Kidney (tissue), 14 donors: ENCODE data around the gene BRCA1. TPM values are rescaled to one million over a fixed set of nuclear protein-coding genes. Genes with fewer than 3 reads are reported as not detected.
"Not testable (repeated sequence)": the region's sequence is repeated elsewhere in the genome, so short reads cannot be mapped to it uniquely, and the experiment has no call there.

Experiments
- DNase-seq, 5 donors: peaks; one replicate each; pipeline ENCODE4 v3.0.0-alpha.2; 2013 to 2020
- FAIRE-seq: peaks from 2 replicates; lab custom pipeline; 2012; peaks lifted over from hg19 to GRCh38; lab: Jason Lieb, UNC
- H3K27ac ChIP-seq, 2 donors: one replicate each; pipeline ENCODE4 v1.7.0; 2013; ENCODE audit warnings: low read depth in 2 of 2, low read length in 2 of 2, inconsistent platforms in 1 of 2
- H3K27me3 ChIP-seq: one replicate; pipeline ENCODE4 v1.7.1; 2013; ENCODE audit warnings: low read length, inconsistent platforms; ENCODE audit not compliant: control insufficient read depth, insufficient read depth
- H3K36me3 ChIP-seq, 3 donors: one replicate each; pipeline versions ENCODE4 v1.7.0 to v1.7.1; 2013; ENCODE audit warnings: low read length in 3 of 3, control low read depth in 1 of 3, inconsistent platforms in 1 of 3; ENCODE audit not compliant: insufficient read depth in 3 of 3, control insufficient read depth in 2 of 3
- H3K4me1 ChIP-seq, 3 donors: one replicate each; pipeline versions ENCODE4 v1.7.0 to v1.7.1; 2013; ENCODE audit warnings: low read length in 3 of 3, inconsistent platforms in 1 of 3, low read depth in 1 of 3; ENCODE audit not compliant: control insufficient read depth in 2 of 3, insufficient read depth in 2 of 3
- H3K4me3 ChIP-seq, 3 donors: one replicate each; pipeline versions ENCODE4 v1.7.0 to v1.8.1; 2013; ENCODE audit warnings: low read length in 3 of 3, control low read depth in 1 of 3, inconsistent platforms in 1 of 3
- H3K9ac ChIP-seq, 3 donors: one replicate each; pipeline versions ENCODE4 v1.7.0 to v1.7.1; 2013; ENCODE audit warnings: low read length in 3 of 3, control low read depth in 1 of 3, inconsistent platforms in 1 of 3
- H3K9me3 ChIP-seq, 3 donors: one replicate each; pipeline versions ENCODE4 v1.7.0 to v1.7.1; 2013; ENCODE audit warnings: low read length in 3 of 3, control low read depth in 1 of 3, inconsistent platforms in 1 of 3; ENCODE audit not compliant: control insufficient read depth in 2 of 3, insufficient read depth in 1 of 3
- intact Hi-C: fragments of 100-400 bp; cut with DNase I; formaldehyde crosslinking; loops from one replicate; pipeline ENCODE4 v1.11.1; 2022
- polyA plus RNA-seq: library from polyadenylated mRNA; stranded (reverse); fragments of 350-450 nt; fragmentation: Illumina TruSeq; extraction: RNeasy Lipid Tissue Mini Kit (QIAGEN cat#74804); gene quantifications from one replicate; pipeline ENCODE4 v1.2.3, GENCODE V29; 2014; ENCODE audit warnings: low read depth, low replicate concordance; ENCODE audit not compliant: insufficient read depth
- total RNA-seq: library from RNA; stranded (reverse); fragmentation: NEBNext Ultra II Directional; extraction: Animal tissue kit (Norgen Biotek cat#: 25700); gene quantifications from one replicate; pipeline ENCODE4 v1.2.1, GENCODE V29; 2021
- TF ChIP-seq, protein P1 (sequence below): IDR thresholded peaks from 3 replicates; pipeline ENCODE4 v1.5.1; 2012; ENCODE audit warnings: mild to moderate bottlenecking, moderate library complexity, borderline replicate concordance; ENCODE audit not compliant: insufficient read depth; ENCODE audit errors: extremely low read depth
- donor health status: control.
- donor health status: control.
- donor health status: control.
- donor health status: control.
- donor health status: control.
- donor health status: DM: yes; HTN: yes; CAD: no.
- donor health status: Normal renal cell carcinoma (clear cell type).

BRCA1 gene
- total and polyA plus RNA-seq, 2 donors from 2014 or later: 1.4 to 5.1 TPM

DNA sequence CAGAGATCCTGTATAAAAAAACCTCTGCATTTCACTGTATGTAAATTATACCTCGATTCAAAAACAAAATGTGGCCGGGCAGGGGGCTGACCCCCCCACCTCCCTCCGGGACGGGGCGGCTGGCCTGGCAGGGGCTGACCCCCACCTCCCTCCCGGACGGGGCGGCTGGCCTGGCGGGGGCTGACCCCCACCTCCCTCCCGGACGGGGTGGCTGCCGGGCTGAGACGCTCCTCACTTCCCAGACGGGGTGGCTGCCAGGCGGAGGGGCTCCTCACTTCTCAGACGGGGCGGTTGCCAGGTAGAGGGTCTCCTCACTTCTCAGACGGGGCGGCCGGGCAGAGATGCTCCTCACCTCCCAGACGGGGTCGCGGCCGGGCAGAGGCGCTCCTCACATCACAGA is 34.1 kb upstream of the BRCA1 start:
- H3K4me1 ChIP-seq, DNase-seq, H3K9me3 ChIP-seq, intact Hi-C loops, H3K9ac ChIP-seq, H3K27ac ChIP-seq, FAIRE-seq, H3K27me3 ChIP-seq, H3K36me3 ChIP-seq, H3K4me3 ChIP-seq: not testable (repeated sequence)

- Histone ChIP-seq H3K27me3 (no peaks in the 10 kb centered on the region), H3K4me1 (no peaks in the 10 kb centered on the region), H3K9me3 (no peaks in the 10 kb centered on the region), H3K4me3 (no peak overlapping the region), H3K9ac (no peak overlapping the region), H3K36me3 (peaks cover 0 to 4% (median 0%) of the 10 kb centered on the region in 3 donors), H3K27ac (no peak overlapping the region)
- no peak for DNase-seq
- TF ChIP-seq, protein P1, sequence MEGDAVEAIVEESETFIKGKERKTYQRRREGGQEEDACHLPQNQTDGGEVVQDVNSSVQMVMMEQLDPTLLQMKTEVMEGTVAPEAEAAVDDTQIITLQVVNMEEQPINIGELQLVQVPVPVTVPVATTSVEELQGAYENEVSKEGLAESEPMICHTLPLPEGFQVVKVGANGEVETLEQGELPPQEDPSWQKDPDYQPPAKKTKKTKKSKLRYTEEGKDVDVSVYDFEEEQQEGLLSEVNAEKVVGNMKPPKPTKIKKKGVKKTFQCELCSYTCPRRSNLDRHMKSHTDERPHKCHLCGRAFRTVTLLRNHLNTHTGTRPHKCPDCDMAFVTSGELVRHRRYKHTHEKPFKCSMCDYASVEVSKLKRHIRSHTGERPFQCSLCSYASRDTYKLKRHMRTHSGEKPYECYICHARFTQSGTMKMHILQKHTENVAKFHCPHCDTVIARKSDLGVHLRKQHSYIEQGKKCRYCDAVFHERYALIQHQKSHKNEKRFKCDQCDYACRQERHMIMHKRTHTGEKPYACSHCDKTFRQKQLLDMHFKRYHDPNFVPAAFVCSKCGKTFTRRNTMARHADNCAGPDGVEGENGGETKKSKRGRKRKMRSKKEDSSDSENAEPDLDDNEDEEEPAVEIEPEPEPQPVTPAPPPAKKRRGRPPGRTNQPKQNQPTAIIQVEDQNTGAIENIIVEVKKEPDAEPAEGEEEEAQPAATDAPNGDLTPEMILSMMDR: no peak
- intact Hi-C loops: no loop called here
- FAIRE-seq: no peak
Measured at GRCh38 chr17:43155666-43156065, 30.5 kb upstream of the BRCA1 start.

DNA sequence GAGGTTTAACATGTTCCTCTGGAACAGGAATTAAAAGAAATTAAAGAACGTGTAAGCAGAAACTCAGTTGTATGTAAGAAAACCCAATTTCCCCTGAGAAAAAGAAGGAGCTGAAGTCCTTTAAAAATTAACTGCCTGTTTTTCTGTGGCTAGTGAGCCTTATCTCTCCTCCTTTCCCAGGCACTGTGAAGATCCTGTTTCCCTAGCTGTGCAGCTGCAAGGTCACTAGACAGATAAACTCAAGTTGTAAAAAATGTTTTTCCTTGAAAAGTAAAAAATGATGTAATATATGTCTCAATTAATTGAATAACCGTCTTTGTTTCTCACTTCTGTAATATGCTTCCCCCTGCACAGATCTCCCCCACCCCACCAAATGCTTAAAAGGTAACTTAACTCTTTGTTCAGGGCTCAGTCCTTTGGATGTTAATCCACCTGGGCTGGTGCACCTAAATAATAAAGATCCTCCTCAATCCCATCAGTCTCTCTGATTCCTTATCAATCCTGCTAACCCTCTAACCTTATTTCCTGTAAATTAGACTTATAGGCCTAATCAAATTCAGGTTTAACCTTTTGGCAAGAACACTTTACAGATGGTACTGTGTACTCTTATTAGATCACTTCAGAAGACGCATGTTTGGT is 28.2 kb upstream of the BRCA1 start:
- intact Hi-C loops, H3K4me1 ChIP-seq, H3K36me3 ChIP-seq, H3K27ac ChIP-seq, DNase-seq, FAIRE-seq, H3K27me3 ChIP-seq, H3K9me3 ChIP-seq, H3K4me3 ChIP-seq, H3K9ac ChIP-seq: not testable (repeated sequence)

GRCh38 chr17:43151880-43152456 is 26.8 kb upstream of the BRCA1 start:
- FAIRE-seq: no peak
- Histone ChIP-seq H3K27ac (no peak overlapping the region), H3K36me3 (no peaks in the 10 kb centered on the region), H3K9ac (no peak overlapping the region), H3K27me3 (no peaks in the 10 kb centered on the region), H3K9me3 (no peaks in the 10 kb centered on the region), H3K4me1 (no peaks in the 10 kb centered on the region), H3K4me3 (no peak overlapping the region)
- TF ChIP-seq, protein P1: no peak
- intact Hi-C loops: no loop called here
- DNase-seq: no peak
